HG02798 (cell line): ENCODE data around the gene MARK4.
"Not testable (repeated sequence)": the region's sequence is repeated elsewhere in the genome, so short reads cannot be mapped to it uniquely, and the experiment has no call there.

ENCODE experiments used
- ATAC-seq: cut with Tn5 transposase; IDR thresholded peaks from one replicate; pipeline ENCODE4 v1.9.1; 2021; ENCODE audit warnings: mild to moderate bottlenecking; ENCODE audit not compliant: unreplicated experiment, poor library complexity

MARK4 gene

DNA sequence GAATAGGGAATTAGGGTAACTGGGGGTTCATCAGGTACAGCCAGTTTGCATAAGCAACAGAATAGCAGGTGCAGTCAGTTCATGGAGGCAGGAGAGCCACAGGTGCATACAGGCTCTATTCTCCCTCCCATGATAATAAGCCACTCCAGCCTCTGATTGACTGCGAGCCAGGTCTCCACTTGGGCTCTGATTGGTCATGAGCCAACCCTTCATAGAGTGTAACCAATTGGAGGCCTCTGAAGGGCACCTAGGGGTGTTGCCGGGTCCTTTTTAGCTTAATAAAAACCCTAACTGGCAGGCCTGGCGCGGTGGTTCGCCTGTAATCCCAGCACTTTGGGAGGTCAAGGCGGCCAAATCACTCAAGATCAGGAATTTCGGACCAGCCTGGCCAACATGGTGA, 80.3 kb downstream of the MARK4 start:
- ATAC-seq: no peak

DNA sequence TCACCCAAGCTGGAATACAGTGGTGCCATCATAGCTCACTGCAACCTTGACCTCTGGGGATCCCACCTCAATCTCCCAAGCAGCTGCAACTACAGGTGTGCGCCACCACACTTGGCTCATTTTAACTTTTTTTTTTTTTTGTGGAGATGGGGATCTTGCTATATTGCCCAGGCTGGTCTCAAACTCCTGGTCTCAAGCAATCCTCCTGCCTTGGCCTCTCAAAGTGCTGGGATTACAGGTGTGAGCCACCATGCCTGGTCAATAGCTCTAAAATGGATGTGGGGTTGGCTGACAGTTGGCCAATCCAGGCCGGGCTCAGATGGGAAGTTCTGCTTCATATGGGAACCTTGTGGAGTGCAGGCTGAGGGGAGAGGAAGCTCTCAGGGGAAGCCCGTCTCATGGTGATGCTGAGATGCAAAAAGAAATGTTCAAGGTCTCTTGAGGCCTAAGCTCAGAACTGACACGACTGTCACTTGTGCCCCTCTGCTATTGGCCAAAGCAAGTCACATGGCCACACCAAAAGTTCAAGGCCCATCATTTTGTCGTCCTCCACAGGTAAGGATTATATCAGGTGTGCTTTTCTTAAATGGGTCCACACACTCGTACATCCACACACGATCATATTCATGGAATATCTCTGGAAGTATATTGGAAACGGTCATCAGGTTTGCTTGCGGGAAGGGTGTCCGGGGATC, 82.7 kb downstream of the MARK4 start:
- no peak for ATAC-seq

DNA sequence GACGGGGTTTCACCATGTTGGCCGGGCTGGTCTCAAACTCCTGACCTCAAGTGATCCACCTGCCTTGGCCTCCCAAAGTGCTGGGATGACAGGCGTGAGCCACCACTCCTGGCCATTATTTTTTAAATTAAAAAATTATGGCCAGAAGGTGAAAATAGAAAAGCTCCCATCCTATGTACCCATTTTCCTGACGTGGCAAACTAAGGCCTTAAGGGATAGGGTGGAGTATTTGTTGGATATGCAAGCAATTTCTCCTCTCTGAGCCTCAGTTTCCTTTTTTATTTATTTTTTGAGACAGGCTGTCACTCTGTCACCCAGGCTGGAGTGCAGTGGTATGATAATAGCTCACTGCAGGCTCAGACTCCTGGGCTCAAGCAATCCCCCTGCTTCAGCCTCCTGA, 83.8 kb downstream of the MARK4 start:
- ATAC-seq: not testable (repeated sequence)

DNA sequence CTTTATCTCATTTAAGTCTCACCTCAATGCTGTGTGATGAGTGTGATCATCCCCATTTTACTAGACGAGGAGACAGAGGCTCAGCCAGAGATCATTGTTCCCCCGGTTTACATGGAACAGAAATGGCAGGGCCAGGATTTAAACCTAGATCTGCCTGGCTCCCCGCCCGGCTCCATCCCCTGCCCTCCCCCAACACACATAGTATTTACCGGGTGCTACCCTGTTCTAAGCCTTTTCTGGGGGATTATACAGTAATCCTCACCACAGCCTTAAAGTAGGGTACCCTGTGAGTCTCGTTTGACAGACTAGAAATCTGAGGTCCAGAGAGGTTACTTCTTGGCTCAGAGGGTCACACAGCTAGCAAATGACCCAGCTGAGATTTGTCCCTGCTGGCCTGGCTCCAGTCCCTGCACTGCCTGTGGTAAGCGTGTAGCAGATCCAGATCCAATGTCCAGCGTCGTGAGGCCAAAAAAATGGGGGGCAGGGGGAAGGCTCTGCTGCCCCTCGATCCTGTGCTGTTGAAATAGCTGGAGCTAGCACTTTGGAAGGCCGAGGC, 85.7 kb downstream of the MARK4 start:
- no peak for ATAC-seq

DNA sequence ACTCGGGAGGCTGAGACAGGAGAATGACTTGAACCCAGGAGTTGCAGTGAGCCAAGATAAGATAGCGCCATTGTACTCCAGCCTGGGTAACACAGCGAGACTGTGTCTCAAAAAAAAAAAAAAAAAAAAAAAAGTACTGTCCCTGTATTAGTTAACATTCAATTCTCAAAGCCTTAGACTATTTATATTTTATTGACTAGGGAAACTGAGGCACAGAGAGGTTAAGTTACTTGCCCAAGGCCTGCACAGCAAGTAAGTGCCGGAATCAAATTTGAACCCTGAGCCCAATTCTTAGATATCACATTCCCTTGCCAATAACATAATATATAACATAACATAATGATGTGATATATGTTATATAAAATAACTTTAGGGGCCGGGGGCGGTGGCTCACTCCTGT, 88.6 kb downstream of the MARK4 start:
- no peak for ATAC-seq

DNA sequence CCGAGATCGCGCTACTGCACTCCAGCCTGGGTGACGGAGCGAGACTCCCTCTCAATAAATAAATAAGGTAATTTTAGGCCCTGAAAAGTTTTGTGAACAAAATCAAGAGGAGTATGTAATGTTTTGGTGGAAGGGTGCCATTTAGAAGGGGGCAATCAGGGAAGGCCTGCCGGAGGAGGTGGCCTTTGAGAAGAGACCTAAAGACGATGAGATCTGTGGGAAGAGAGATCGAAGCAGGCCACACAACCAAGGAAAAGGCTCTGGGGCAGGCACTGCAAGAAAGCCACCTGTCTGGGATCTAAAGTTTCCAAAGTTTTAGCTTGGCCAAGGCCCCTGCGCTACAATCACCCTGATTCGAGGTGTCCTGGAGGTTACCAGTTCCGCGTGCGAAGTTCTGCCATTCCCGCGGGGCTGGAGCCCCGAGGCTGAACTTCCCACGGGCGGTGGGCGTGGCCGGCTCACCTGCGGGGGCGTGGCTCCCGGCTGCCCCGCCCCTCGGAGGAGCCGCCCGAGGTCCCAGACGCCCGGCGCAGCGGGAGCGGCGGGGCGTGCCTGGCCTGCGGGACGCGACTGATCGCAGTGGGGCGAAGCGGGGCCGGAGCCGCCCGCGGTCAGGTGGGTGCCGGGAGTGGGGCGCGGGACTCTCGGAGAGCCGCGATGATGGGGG, 89.3 kb downstream of the MARK4 start, which contains the start of gene KLC3:
KLC3 (plus strand) TSS at position 519 of the 667 bp plus-strand sequence. CDS start 4,792 bp downstream, outside the sequence.
- ATAC-seq: no peak

DNA sequence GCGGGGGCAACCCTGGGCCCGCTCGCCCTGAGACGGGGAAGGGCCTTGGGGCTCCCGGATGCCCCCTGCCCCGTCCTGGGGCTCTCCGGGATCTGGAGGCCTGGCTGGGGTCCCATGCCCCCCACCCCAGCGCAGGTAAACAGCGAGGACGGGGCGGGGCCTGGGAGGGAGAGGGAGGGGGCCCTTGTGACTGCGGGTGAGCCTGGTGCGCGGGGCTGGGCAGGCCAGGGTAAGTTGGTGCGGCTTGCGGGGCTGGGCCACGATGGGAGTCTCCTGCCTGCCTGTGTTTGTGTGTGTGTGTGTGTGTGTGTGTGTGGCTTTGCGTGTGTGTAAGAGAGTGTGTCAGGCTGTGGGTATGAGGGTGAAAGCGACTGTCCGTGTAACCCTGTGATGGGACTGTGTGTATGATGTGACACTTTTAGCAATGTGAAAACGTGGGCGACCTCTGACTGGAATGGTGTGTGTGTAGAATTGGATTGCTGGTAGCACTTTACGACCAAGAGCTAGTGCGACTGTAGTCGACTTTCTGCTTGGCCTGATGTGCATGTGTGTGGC, 89.9 kb downstream of the MARK4 start:
- no peak for ATAC-seq

DNA sequence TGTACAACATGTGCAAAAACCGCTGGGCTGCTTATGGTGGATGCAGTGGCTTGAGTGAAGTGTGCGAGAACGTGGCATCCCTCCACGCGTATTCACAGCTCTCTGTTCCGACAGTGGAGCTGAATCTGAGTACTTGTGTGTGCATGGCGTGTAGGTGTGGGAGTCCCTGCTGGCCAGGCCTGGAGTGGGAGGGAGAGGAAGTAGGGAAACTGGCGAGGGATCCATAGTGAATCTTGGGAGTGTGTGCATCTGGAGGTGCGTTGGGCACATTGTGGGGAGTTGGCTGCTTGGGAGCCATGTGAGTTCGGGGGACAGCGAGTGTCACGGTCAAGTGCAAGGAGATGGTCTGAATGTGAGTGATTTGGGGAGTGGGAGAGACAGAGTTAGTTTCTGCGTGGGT, 91.8 kb downstream of the MARK4 start:
- ATAC-seq: no peak

DNA sequence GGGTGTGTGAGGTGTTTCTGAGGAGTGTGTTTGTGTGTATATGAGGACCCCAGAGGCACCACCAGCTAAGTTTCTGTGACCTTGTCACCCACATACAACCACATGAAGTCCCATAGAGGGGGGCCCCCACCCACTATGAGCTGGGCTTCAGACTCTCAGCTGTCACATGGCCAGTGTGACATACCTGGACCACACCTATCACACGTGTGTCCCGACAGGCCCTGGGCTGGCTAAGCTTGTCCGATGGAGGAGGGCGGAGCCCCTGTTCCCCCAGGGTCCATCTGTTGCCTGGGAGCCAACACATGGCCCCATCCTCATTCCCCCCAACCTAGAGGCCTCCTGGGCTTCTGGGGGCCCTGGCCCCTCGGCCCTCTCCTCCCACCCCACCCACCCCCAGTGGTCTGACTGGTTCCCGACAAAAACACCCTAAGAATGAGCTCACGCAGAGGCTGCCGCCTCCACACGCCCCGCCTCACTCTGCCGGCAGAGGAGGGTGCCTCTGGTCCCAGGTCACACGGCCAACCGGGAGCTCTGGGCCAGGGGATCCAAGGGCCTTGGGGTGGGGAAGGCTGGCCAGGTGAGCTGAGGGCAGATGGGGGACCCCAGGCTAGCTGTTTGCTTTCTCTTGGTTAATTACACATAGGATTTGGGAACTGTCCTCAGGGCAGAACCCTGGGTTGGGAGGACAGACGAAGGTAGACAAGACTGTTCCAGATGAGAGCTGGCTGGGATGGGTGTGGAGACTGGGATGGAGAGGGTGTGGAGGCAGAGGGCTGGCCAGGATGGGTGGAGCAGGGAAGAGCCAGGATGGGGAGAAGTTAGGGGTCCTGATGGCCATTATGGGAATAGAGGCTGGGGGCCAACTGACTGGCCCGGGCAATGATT, 93.8 kb downstream of the MARK4 start:
- no peak for ATAC-seq

DNA sequence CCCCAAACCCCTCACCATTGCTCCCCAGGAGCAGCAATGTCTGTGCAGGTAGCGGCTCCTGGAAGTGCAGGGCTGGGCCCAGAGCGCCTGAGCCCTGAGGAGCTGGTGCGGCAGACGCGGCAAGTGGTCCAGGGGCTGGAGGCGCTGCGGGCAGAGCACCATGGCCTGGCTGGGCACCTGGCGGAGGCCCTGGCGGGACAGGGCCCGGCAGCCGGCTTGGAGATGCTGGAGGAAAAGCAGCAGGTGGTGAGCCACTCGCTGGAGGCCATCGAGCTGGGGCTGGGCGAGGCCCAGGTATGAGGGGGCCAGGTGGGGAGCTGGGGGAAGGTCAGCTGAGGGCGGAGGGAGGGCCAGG, 94.4 kb downstream of the MARK4 start:
- ATAC-seq: no peak

DNA sequence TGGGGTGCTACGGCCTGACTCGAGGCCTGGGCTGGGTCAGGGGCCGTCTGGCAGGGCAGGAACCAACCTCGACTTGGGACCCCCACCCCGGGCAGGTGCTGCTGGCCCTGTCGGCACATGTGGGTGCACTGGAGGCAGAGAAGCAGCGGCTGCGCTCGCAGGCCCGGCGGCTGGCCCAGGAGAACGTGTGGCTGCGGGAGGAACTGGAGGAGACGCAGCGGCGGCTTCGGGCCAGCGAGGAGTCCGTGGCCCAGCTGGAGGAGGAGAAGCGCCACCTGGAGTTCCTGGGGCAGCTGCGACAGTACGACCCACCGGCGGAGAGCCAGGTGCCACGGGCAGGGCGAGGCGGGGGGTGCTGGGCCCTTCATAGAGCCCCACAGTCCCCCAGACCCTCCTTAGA, 95.4 kb downstream of the MARK4 start:
- ATAC-seq: no peak

DNA sequence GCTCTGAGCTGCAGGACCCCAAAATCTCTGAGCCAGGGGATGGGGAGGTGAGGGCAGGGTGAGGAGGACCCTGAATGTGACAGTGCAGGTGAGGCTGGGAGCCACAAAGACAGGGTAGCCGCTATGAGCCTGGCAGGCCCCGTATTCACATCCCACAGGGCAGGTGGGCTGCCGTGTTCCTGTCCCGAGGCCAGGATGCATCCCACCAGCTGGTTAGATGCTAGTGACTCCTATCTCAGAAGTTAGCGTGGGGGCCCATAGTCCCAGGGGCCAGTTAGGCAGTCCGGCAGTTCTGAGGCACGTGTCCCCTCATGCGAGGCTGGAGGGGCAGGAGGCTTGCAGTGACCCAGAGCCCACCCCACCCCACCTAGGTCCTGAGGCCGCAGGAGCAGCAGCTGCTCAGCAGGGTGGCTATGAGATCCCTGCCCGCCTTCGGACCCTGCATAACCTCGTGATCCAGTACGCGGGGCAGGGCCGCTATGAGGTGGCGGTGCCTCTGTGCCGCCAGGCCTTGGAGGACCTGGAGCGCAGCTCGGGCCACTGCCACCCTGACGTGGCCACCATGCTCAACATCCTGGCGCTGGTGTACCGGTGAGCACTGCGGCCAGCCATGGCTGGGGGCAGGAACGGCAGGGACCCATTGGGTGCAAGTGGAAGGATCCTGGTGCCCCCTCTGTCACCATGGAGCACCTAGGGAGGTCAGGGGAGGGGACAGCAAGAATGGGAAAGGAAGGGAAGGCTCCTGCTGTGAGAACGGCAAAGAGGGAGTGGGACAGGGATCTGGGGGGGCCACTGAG, 96.7 kb downstream of the MARK4 start:
- ATAC-seq: no peak

DNA sequence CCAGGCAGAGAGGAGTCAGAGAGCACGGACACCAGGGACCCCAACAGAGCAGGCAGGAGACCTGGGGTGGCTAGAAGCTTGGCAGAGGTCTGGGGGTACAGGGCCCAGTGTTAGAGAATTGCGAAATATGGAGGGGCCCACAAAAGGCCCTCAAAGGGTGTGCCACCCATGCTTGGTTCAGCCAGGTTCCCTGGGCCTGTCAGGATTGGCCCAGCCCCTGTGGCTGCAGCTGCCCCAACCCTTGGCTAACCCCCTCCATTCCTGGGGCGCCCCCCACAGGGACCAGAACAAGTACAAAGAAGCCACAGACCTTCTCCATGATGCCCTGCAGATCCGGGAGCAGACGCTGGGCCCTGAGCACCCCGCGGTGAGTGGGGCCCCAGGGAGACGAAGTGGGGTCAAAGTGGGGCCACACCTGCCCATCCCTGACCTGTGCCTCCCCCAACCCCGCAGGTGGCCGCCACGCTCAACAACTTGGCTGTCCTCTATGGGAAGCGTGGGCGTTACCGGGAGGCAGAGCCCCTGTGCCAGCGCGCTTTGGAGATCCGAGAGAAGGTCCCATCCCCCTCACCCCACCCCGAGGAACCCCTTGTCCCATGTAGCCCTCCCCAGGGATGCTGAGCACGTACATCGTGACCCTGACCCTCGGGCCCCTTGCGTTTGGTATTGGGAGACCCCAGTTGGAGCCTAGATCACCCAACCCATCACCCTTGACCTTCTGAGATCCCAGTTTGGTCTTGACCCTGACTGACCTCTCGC, 97.5 kb downstream of the MARK4 start:
- ATAC-seq: no peak

DNA sequence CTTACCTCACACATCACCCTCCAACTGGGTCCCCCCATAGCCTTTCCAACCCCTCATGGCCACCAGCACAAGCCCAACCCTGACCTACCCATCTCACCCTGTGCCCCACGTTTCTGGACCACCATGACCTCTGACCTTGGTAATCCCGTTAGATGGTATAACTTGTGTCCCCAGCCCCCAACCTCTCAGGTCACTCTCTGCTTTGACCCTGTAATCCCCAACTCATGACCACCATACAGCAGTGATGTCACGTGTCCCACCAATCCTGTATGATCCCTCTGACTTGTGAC, 98.0 kb downstream of the MARK4 start:
- ATAC-seq: no peak

DNA sequence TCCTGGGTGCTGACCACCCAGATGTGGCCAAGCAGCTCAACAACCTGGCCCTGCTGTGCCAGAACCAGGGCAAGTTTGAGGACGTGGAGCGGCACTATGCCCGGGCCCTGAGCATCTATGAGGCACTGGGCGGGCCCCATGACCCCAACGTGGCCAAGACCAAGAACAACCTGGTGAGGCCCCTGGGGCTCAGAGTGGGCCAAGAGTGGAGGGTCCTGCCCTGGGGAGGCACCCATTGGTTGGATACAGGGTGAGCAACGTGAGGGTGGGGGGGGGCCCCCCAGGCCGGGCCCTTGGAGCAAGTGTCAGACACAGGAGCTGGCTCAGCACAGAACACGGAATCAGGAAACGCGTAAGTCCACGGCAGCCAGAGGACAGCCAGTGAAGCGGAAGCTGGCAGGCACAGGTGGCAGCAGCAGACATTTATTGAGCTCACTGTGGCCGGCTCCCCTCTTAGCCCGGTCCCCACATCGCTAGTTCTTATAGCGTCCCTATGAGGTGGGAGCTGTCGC, 98.4 kb downstream of the MARK4 start:
- no peak for ATAC-seq

DNA sequence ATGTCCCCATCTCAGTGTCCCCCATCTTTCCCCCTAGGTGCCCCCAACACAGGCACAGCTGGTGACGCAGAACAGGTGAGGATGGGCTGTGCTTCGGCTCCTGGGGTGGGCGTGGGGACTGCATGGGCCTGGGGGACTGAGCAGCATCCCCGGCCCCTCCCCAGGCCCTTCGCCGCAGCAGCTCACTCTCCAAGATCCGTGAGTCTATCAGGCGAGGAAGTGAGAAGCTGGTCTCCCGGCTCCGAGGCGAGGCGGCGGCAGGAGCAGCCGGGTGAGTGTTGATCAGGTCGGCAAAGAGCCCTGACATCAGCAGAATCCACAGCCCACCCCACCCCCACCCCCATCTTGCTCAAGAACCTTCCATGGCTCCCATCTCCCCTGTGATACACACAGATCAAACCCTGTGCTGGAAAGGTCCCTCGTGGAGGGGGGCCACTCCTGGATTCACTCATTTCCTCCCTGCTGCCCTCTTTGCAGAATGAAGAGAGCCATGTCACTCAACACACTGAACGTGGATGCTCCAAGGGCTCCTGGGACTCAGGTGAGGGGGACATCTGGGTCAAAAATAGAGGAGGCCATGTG, 99.5 kb downstream of the MARK4 start:
- no peak for ATAC-seq

DNA sequence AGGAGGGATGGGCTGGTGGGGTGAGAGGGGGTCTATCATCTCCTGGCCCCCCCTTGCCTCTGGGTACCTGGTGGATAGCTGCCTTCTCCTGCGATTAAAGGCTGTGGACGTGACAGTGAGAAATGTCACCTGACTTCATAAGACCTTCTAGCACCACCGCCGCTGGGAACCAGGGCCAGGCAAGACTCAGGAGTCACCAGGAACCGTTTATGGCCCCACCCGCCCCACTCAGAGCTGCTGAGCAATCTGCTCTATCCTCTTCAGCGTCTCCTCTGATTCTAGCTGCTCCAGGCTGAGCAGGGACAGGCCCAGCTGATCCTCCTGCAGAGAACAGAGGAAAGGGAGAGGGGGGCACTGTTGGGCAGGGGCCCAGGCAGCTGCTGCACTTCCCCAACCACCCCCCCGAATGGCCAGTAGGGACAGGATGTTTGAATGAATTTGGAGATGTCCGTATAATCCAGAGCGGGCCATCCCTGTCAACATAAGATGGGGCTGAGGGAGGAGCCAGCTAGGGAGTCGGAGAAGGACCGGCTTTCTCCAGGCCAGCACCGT, 100.4 kb downstream of the MARK4 start:
- ATAC-seq: no peak

DNA sequence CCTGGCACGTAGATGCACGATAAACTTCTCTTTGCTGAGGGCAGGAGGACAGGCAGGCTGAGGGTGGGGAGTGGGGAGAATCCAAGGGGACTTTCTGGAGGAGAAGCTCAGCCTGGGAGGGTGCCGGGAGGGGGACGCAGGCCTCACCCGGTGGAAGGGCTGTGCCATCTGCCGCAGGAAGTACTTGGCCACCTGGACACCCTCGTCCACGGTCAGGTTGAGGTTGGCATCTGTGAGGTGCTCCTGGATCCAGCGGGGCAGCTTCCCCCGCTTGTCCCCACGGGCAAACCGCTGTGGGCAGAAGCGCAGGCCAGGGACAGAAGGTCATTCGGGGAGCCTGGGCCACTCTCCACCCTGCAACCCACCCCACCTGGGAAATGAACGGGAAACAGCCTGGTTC, 101.0 kb downstream of the MARK4 start:
- ATAC-seq: no peak
